Endothelial cell of umbilical vein (primary cell): ENCODE data around the gene HERC6. TPM values are rescaled to one million over a fixed set of nuclear protein-coding genes. Genes with fewer than 3 reads are reported as not detected.
A peak's percentile ranks its signal among the peaks of the same experiment; 100 is the strongest.
"Not testable (repeated sequence)": the region's sequence is repeated elsewhere in the genome, so short reads cannot be mapped to it uniquely, and the experiment has no call there.

Experiments used
- BruUV-seq: library from RNA; stranded (reverse); fragments of 400-500 nt; replicated peaks from 2 replicates; lab custom pipeline; 2021; lab: Mats Ljungman, UMichigan
- CTCF ChIA-PET: fragments of 300-600, 350-600 bp; sonication (Branson Sonifier 250); formaldehyde crosslinking; loops from one replicate; lab custom pipeline; 2021; ENCODE audit warnings: antibody characterized with exemption, inconsistent platforms; lab: Charles Lee
- POLR2A ChIA-PET: fragments of 300-600, 350-600 bp; sonication (Branson Sonifier 250); formaldehyde crosslinking; loops from one replicate; lab custom pipeline; 2021; ENCODE audit warnings: antibody characterized with exemption, inconsistent platforms; lab: Charles Lee
- DNase-seq: peaks from one replicate; pipeline ENCODE4 v3.0.0-alpha.2; 2011; ENCODE audit warnings: low read depth, low spot score
- FAIRE-seq: peaks from 2 replicates; lab custom pipeline; 2011; peaks lifted over from hg19 to GRCh38; lab: Jason Lieb, UNC
- H2AFZ ChIP-seq: 2 replicates; pipeline ENCODE4 v1.6.0; 2012; ENCODE audit warnings: low read depth, low read length, control low read depth, inconsistent platforms
- H3K27ac ChIP-seq: 2 replicates; pipeline ENCODE4 v1.5.1; 2011; ENCODE audit warnings: low read depth, mild to moderate bottlenecking, control low read depth, low read length, moderate library complexity; ENCODE audit not compliant: insufficient read depth
- H3K27me3 ChIP-seq, 2 experiments: 2 replicates each; pipeline versions ENCODE4 v1.6.0 to v1.6.1; 2011; ENCODE audit warnings: low read length in 2 of 2, mixed read lengths in 1 of 2; ENCODE audit not compliant: control insufficient read depth in 2 of 2, insufficient read depth in 2 of 2
- H3K36me3 ChIP-seq, 2 experiments: 2 replicates in 1 of 2; 3 replicates in 1 of 2; pipeline ENCODE4 v1.5.1; 2011; ENCODE audit warnings: low read length in 2 of 2, mild to moderate bottlenecking in 1 of 2, moderate library complexity in 1 of 2; ENCODE audit not compliant: control insufficient read depth in 2 of 2, insufficient read depth in 2 of 2; ENCODE audit errors: extremely low read depth in 1 of 2
- H3K4me1 ChIP-seq: 3 replicates; pipeline ENCODE4 v1.5.1; 2011; ENCODE audit warnings: mild to moderate bottlenecking, low read length; ENCODE audit not compliant: control insufficient read depth, insufficient read depth; ENCODE audit errors: extremely low read depth
- H3K4me2 ChIP-seq: 2 replicates; pipeline ENCODE4 v1.6.1; 2011; ENCODE audit warnings: low read length, control low read depth, mixed read lengths; ENCODE audit not compliant: insufficient read depth
- H3K4me3 ChIP-seq, 3 experiments: fragments of 200-600 bp in 1 of 3; sonication (generic), shearing (Covaris generic) in 1 of 3; replicated peaks in 1 of 3; 2 replicates each; pipeline ENCODE4 v1.5.1; 2011 to 2016; ENCODE audit warnings: control low read depth in 3 of 3, low read length in 3 of 3, mild to moderate bottlenecking in 2 of 3, inconsistent platforms in 1 of 3, low read depth in 1 of 3, moderate library complexity in 1 of 3; ENCODE audit not compliant: insufficient read depth in 1 of 3
- H3K79me2 ChIP-seq: 2 replicates; pipeline ENCODE4 v1.6.0; 2012; ENCODE audit warnings: low read length, inconsistent platforms; ENCODE audit not compliant: control insufficient read depth, insufficient read depth
- H3K9ac ChIP-seq: replicated peaks from 2 replicates; pipeline ENCODE3; 2011; ENCODE audit warnings: low read length, control low read depth; ENCODE audit not compliant: insufficient read depth; ENCODE audit errors: extremely low read depth
- H3K9me1 ChIP-seq: replicated peaks from 3 replicates; pipeline ENCODE4 v1.6.0; 2011; ENCODE audit warnings: mild to moderate bottlenecking, low read length; ENCODE audit not compliant: control insufficient read depth, insufficient read depth; ENCODE audit errors: extremely low read depth
- H3K9me3 ChIP-seq: replicated peaks from 2 replicates; pipeline ENCODE4 v1.5.1; 2012; ENCODE audit warnings: low read length, inconsistent platforms; ENCODE audit not compliant: control insufficient read depth, insufficient read depth
- H4K20me1 ChIP-seq: replicated peaks from 2 replicates; pipeline ENCODE3; 2011; ENCODE audit warnings: mild to moderate bottlenecking, low read length; ENCODE audit not compliant: control insufficient read depth, insufficient read depth; ENCODE audit errors: extremely low read depth
- EZH2 ChIP-seq: IDR thresholded peaks from 2 replicates; pipeline ENCODE4 v1.6.1; 2012; ENCODE audit warnings: borderline replicate concordance, low read depth, mild to moderate bottlenecking, moderate library complexity, low read length, inconsistent platforms; ENCODE audit not compliant: severe bottlenecking
- FOS ChIP-seq: IDR thresholded peaks from 2 replicates; pipeline ENCODE4 v1.6.1; 2011; ENCODE audit warnings: mild to moderate bottlenecking, low read length, moderate library complexity, borderline replicate concordance; ENCODE audit not compliant: insufficient read depth
- GATA2 ChIP-seq: IDR thresholded peaks from 2 replicates; pipeline ENCODE4 v1.7.0; 2011; ENCODE audit warnings: low read depth, mild to moderate bottlenecking, moderate library complexity, mixed read lengths, low read length; ENCODE audit not compliant: insufficient read length, insufficient read depth
- JUN ChIP-seq: IDR thresholded peaks from 2 replicates; pipeline ENCODE4 v1.6.1; 2011; ENCODE audit warnings: borderline replicate concordance, low read depth; ENCODE audit not compliant: insufficient read length, insufficient read depth
- MYC ChIP-seq: IDR thresholded peaks from one replicate; pipeline ENCODE4 v1.6.1; 2011; ENCODE audit warnings: mild to moderate bottlenecking, low read depth, low read length
- POLR2A ChIP-seq: IDR thresholded peaks from 2 replicates; pipeline ENCODE4 v1.6.1; 2012; ENCODE audit warnings: low read depth, mild to moderate bottlenecking, control low read depth, low read length
- POLR2AphosphoS5 ChIP-seq: IDR thresholded peaks from 2 replicates; pipeline ENCODE4 v1.6.1; 2012; ENCODE audit warnings: low read depth, mild to moderate bottlenecking, control low read depth, low read length, moderate library complexity; ENCODE audit not compliant: insufficient read depth
- dilution Hi-C: fragments of 300-500 bp; cut with MboI; formaldehyde crosslinking; loops from one replicate; pipeline ENCODE4 v1.15.0; 2019; ENCODE audit warnings: low sequenced_read_pairs; ENCODE audit not compliant: extremely low pct_ligation_motif_present
- intact Hi-C: fragments of 100-400 bp; cut with micrococcal nuclease; formaldehyde crosslinking; loops from one replicate; pipeline ENCODE4 v1.10.0; 2022
- polyA plus RNA-seq, 4 experiments: library from polyadenylated mRNA; depleted of rRNA in 3 of 4; stranded (reverse) in 3 of 4; unstranded in 1 of 4; fragments of >200 nt; gene quantifications; 2 replicates each; pipeline versions ENCODE4 v1.2.1 to v1.2.3, GENCODE V29; 2011 to 2012; ENCODE audit warnings: missing spikeins in 1 of 4
- total RNA-seq: library from RNA; stranded (reverse); gene quantifications from 2 replicates; pipeline ENCODE4 v1.2.3, GENCODE V29; 2021
- TF ChIP-seq, protein P1 (sequence below), 2 donors: IDR thresholded peaks; 1 replicate in 1 of 2; 2 replicates in 1 of 2; pipeline ENCODE4 v1.5.1; 2011; ENCODE audit warnings: low read length in 2 of 2, mild to moderate bottlenecking in 2 of 2, moderate library complexity in 2 of 2, control low read depth in 1 of 2, inconsistent platforms in 1 of 2, low read depth in 1 of 2; ENCODE audit not compliant: insufficient read depth in 1 of 2; ENCODE audit errors: extremely low read depth in 1 of 2
- TF ChIP-seq, protein P2 (sequence below): IDR thresholded peaks from 2 replicates; pipeline ENCODE4 v1.6.1; 2011; ENCODE audit not compliant: insufficient read depth, insufficient read length

HERC6 gene
- total and polyA plus RNA-seq, 2 donors (not counting 3 experiments of a cell fraction or from before 2014, with no cell fraction given) = 2.1 to 5.0 TPM

DNA sequence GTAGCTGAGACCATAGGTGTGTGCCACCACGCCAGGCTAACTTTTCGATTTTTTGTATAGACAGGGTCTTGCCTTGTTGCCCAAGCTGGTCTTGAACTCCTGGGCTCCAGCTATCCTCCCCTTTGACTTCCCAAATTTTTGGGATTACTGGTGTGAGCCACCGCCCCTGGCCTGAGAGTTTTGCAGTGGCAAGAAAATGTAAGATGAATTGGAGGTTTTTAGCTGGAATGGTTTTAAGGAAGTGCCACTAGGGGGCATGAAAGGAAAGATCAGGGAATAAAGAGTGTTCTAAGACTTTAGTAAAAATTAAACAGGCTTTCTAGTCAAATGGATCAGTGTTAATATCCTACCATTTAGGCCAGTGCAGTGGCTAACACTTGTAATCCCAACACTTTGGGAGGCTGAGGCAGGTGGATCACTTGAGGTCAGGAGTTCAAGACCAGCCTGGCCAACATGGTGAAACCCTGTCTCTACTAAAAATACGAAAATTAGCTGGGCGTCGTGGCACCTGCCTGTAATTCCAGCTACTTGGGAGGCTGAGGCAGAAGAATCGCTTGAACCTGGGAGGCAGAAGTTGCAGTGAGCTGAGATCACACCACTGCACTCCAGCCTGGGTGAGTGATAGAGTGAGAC, 9.4 kb upstream of the HERC6 start:
- POLR2A ChIA-PET, dilution Hi-C loops, H3K4me3 ChIP-seq, H3K79me2 ChIP-seq, H3K9me1 ChIP-seq, H2AFZ ChIP-seq, H3K27me3 ChIP-seq, H3K27ac ChIP-seq, H3K9me3 ChIP-seq, H3K4me1 ChIP-seq, BruUV-seq, H3K9ac ChIP-seq, H4K20me1 ChIP-seq, H3K36me3 ChIP-seq, H3K4me2 ChIP-seq, FAIRE-seq: not testable (repeated sequence)
- CTCF ChIA-PET = interaction anchor here (0.6 to 6.7 kb wide), 29 partner anchors 9 to 396 kb away, joined by 3 to 95 read pairs (median 4); partner anchors contain the start of genes HERC5, HERC6 and PPM1K
- TF ChIP-seq, protein P1, sequence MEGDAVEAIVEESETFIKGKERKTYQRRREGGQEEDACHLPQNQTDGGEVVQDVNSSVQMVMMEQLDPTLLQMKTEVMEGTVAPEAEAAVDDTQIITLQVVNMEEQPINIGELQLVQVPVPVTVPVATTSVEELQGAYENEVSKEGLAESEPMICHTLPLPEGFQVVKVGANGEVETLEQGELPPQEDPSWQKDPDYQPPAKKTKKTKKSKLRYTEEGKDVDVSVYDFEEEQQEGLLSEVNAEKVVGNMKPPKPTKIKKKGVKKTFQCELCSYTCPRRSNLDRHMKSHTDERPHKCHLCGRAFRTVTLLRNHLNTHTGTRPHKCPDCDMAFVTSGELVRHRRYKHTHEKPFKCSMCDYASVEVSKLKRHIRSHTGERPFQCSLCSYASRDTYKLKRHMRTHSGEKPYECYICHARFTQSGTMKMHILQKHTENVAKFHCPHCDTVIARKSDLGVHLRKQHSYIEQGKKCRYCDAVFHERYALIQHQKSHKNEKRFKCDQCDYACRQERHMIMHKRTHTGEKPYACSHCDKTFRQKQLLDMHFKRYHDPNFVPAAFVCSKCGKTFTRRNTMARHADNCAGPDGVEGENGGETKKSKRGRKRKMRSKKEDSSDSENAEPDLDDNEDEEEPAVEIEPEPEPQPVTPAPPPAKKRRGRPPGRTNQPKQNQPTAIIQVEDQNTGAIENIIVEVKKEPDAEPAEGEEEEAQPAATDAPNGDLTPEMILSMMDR (IDR thresholded peaks at IDR 0.05; ENCODE audit: extremely low read depth in 1 of 2, insufficient read depth in 1 of 2, low read depth in 1 of 2, low read length in 2 of 2) = peak; percentile 46 to 56
- intact Hi-C loops = loop anchor here (1.0 kb wide), 3 partner anchors 87 to 150 kb away; no protein-coding TSS in a partner anchor
- DNase-seq = peak; percentile 56

DNA sequence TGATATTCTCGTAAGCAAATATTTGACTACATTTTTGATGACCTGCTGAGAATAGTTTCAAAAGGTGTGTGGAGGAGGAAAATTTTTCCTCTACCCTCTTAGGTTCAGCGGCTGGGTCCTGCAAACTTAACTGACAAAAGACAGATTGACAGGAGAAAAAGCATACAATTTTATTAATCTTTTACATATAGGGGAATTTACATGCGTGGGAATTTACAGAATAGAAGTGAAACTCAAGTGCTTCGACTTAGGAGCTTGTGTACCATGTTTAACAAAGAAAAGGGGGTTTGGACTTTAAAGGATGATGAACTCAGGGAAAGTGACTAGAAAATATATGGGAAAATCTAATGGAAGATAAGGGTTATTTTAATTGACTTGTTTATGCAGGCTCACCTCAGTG, 2.5 kb downstream of the HERC6 start:
- H3K4me3 ChIP-seq = no peak overlapping the region
- no peak overlapping the region for H3K27ac ChIP-seq
- intact Hi-C loops (no loop called here), dilution Hi-C loops (no loop called here)
- TF ChIP-seq EZH2 (no peak), MYC (no peak), POLR2A (no peak), GATA2 (no peak), JUN (no peak), FOS (no peak), POLR2AphosphoS5 (no peak)
- TF ChIP-seq, protein P1 (IDR thresholded peaks at IDR 0.05; ENCODE audit: extremely low read depth in 1 of 2, insufficient read depth in 1 of 2, low read depth in 1 of 2, low read length in 2 of 2) = no peak
- TF ChIP-seq, protein P2, sequence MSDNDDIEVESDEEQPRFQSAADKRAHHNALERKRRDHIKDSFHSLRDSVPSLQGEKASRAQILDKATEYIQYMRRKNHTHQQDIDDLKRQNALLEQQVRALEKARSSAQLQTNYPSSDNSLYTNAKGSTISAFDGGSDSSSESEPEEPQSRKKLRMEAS = no peak
- FAIRE-seq (no peak), DNase-seq (no peak)
- no peak overlapping the region for H2AFZ ChIP-seq
- H3K27me3 ChIP-seq = peaks cover 0 to 3% of the 10 kb centered on the region in 2 experiments
- H3K4me2 ChIP-seq = no peak overlapping the region
- H3K9ac ChIP-seq = no peak overlapping the region
- H3K79me2 ChIP-seq = no peaks in the 10 kb centered on the region
- ChIA-PET POLR2A (no interaction called here), CTCF (interaction anchor here (1.2 to 2.3 kb wide), 2 partner anchors 134 to 162 kb away, joined by 4 to 7 read pairs; no protein-coding TSS in a partner anchor)
- H3K4me1 ChIP-seq = peaks cover 3% of the 10 kb centered on the region
- no TSS peak for BruUV-seq
- no peaks in the 10 kb centered on the region for H3K36me3 ChIP-seq
- no peaks in the 10 kb centered on the region for H3K9me1 ChIP-seq
- no peaks in the 10 kb centered on the region for H3K9me3 ChIP-seq
- no peaks in the 10 kb centered on the region for H4K20me1 ChIP-seq
